GM23248 (cell line): ENCODE measurements around the gene RC3H2.

Experiments used
- EZH2 ChIP-seq: fragments of 200-600 bp; sonication (generic); IDR thresholded peaks from 2 replicates; pipeline ENCODE4 v1.6.1; 2018; ENCODE audit warnings: antibody characterized with exemption, mild to moderate bottlenecking; ENCODE audit not compliant: insufficient read depth, poor library complexity, severe bottlenecking
- EZH2phosphoT487 ChIP-seq: fragments of 200-600 bp; sonication (generic); IDR thresholded peaks from 2 replicates; pipeline ENCODE4 v1.6.1; 2018; ENCODE audit warnings: antibody characterized with exemption, moderate library complexity, mild to moderate bottlenecking, low read depth; ENCODE audit not compliant: insufficient read depth

GRCh38 chr9:122846371-122846940 lies 58.7 kb downstream of the RC3H2 start:
- TF ChIP-seq EZH2 = no peak
- no peak for TF ChIP-seq EZH2phosphoT487
